HEK293 (cell line): Measurements from ENCODE around the gene CAVIN3.

ENCODE experiments used
- CTCF ChIA-PET: fragments of 350-600 bp; formaldehyde crosslinking; extraction: SDS; loops from one replicate; lab custom pipeline; 2021; ENCODE audit warnings: antibody characterized with exemption; lab: Yijun Ruan, JAX
- POLR2A ChIA-PET: fragments of 300-600 bp; formaldehyde crosslinking; extraction: SDS; loops from one replicate; lab custom pipeline; 2020; ENCODE audit warnings: antibody characterized with exemption, inconsistent platforms; lab: Yijun Ruan, JAX
- H3K27ac ChIP-seq: fragments of 200-500 bp; sonication (Bioruptor generic); 2 replicates; pipeline ENCODE4 v1.5.1; 2014; ENCODE audit warnings: low read depth, low read length, control low read depth, inconsistent platforms; ENCODE audit errors: extremely low read depth
- H3K36me3 ChIP-seq, 2 experiments: fragments of 200-500 bp in 1 of 2; sonication (Bioruptor generic) in 1 of 2; 1 replicate in 1 of 2; 2 replicates in 1 of 2; pipeline ENCODE4 v1.5.1; 2014 to 2017; ENCODE audit warnings: inconsistent platforms in 2 of 2, low read length in 2 of 2; ENCODE audit not compliant: control insufficient read depth in 2 of 2, insufficient read depth in 1 of 2
- H3K4me1 ChIP-seq: fragments of 200-500 bp; sonication (Bioruptor generic); 2 replicates; pipeline ENCODE4 v1.5.1; 2014; ENCODE audit warnings: mild to moderate bottlenecking, low read length, inconsistent platforms; ENCODE audit not compliant: control insufficient read depth, insufficient read depth
- H3K4me3 ChIP-seq: 2 replicates; pipeline ENCODE4 v1.5.1; 2011; ENCODE audit warnings: low read depth, mild to moderate bottlenecking, control low read depth, low read length, moderate library complexity
- H3K9me3 ChIP-seq: fragments of 200-500 bp; sonication (Bioruptor generic); 2 replicates; pipeline ENCODE4 v1.5.1; 2014; ENCODE audit warnings: low read depth, low read length, inconsistent platforms; ENCODE audit not compliant: control insufficient read depth, insufficient read depth
- ATF2 ChIP-seq: fragments of 450-650 bp; formaldehyde crosslinking; IDR thresholded peaks from 2 replicates; pipeline ENCODE4 v1.5.1; 2016; ENCODE audit warnings: missing biosample characterization, missing genetic modification characterization, low read depth
- GLIS1 ChIP-seq: fragments of 450-650 bp; formaldehyde crosslinking; IDR thresholded peaks from 2 replicates; pipeline ENCODE4 v1.5.1; 2016; ENCODE audit warnings: missing biosample characterization, missing genetic modification characterization
- HOXD13 ChIP-seq: sonication (generic); formaldehyde crosslinking; IDR thresholded peaks from 2 replicates; pipeline ENCODE4 v1.8.0; 2022; ENCODE audit warnings: missing genetic modification reagents, borderline replicate concordance
- TRIM28 ChIP-seq: IDR thresholded peaks from 2 replicates; pipeline ENCODE4 v1.6.1; 2011; ENCODE audit warnings: low read length, control low read depth, borderline replicate concordance
- ZNF16 ChIP-seq: fragments of 450-650 bp; formaldehyde crosslinking; IDR thresholded peaks from 2 replicates; pipeline ENCODE4 v1.5.1; 2016; ENCODE audit warnings: low read depth, missing biosample characterization, missing genetic modification characterization
- ZNF221 ChIP-seq: fragments of 450-650 bp; formaldehyde crosslinking; IDR thresholded peaks from 2 replicates; pipeline ENCODE4 v1.5.1; 2017; ENCODE audit warnings: missing biosample characterization, missing genetic modification characterization, borderline replicate concordance
- ZNF26 ChIP-seq: fragments of 450-650 bp; formaldehyde crosslinking; IDR thresholded peaks from 2 replicates; pipeline ENCODE4 v1.5.1; 2016; ENCODE audit warnings: missing biosample characterization, missing genetic modification characterization
- ZNF311 ChIP-seq: fragments of 450-650 bp; formaldehyde crosslinking; IDR thresholded peaks from 2 replicates; pipeline ENCODE4 v1.5.1; 2017; ENCODE audit warnings: missing biosample characterization, missing genetic modification characterization, borderline replicate concordance
- ZNF521 ChIP-seq: fragments of 450-650 bp; formaldehyde crosslinking; IDR thresholded peaks from 2 replicates; pipeline ENCODE4 v1.5.1; 2017; ENCODE audit warnings: missing biosample characterization, mild to moderate bottlenecking, missing genetic modification characterization
- ZNF530 ChIP-seq: fragments of 450-650 bp; formaldehyde crosslinking; IDR thresholded peaks from 2 replicates; pipeline ENCODE4 v1.5.1; 2016; ENCODE audit warnings: low read depth, missing biosample characterization, missing genetic modification characterization
- ZNF549 ChIP-seq: fragments of 450-650 bp; IDR thresholded peaks from 2 replicates; pipeline ENCODE4 v1.5.1; 2018; ENCODE audit warnings: missing biosample characterization, missing genetic modification characterization, mild to moderate bottlenecking, inconsistent platforms, moderate library complexity
- ZNF654 ChIP-seq: fragments of 450-650 bp; formaldehyde crosslinking; IDR thresholded peaks from 2 replicates; pipeline ENCODE4 v1.5.1; 2016; ENCODE audit warnings: low read depth, missing biosample characterization, missing genetic modification characterization
- ZNF660 ChIP-seq: fragments of 450-650 bp; IDR thresholded peaks from 2 replicates; pipeline ENCODE4 v1.5.1; 2018; ENCODE audit warnings: missing biosample characterization, mild to moderate bottlenecking, missing genetic modification characterization
- ZNF777 ChIP-seq: fragments of 450-650 bp; formaldehyde crosslinking; IDR thresholded peaks from 2 replicates; pipeline ENCODE4 v1.5.1; 2017; ENCODE audit warnings: missing biosample characterization, missing genetic modification characterization, borderline replicate concordance
- ZNF791 ChIP-seq: fragments of 450-650 bp; formaldehyde crosslinking; IDR thresholded peaks from 2 replicates; pipeline ENCODE4 v1.5.1; 2016; ENCODE audit warnings: missing biosample characterization, missing genetic modification characterization
- TF ChIP-seq, protein P1 (sequence below): fragments of 450-650 bp; formaldehyde crosslinking; IDR thresholded peaks from 2 replicates; pipeline ENCODE4 v1.5.1; 2016; ENCODE audit warnings: missing biosample characterization, missing genetic modification characterization

CAVIN3 gene, protein sequence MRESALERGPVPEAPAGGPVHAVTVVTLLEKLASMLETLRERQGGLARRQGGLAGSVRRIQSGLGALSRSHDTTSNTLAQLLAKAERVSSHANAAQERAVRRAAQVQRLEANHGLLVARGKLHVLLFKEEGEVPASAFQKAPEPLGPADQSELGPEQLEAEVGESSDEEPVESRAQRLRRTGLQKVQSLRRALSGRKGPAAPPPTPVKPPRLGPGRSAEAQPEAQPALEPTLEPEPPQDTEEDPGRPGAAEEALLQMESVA

DNA sequence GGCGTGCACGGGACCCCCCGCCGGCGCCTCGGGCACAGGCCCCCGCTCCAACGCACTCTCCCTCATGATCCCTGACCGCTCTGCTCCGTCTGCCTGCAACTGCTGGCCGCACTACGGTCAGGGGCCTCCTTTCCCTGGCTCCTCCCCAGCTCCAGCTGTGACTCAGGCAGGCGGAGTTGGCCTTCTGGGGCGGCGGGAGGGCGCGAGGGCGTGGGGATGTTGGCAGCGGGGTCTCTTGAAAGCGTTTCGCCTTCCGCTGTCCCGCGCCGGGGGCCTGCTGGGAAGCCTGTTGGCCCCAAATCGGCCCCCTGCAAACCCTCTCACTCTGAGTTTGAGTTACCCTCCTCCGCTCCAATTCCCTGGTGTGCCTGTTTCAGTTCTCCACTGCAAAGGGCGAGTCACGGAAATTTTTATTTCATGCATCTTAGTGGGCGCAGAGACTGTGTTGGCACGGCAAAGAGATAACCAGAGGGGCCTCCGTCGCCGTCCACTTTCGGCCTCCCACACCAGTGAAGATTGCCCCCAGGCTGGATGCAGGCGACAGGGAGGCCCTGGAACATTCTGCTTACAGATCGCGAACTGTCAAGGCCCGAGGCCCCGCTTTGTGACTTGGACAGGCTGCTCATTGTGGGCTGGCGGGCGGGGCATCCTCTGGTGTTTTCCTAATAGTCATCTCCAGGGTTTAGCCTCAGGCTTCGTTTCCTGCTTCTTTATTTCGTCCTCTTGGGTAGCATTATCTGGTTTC lies at the start of gene CAVIN3:
TSS of gene CAVIN3 (minus strand) at position 91 of the 745 bp plus-strand sequence. CDS start at position 66, 25 bp downstream.
- TF ChIP-seq ZNF16 (tag by site-specific recombination), result no peak
- TF ChIP-seq HOXD13 (CRISPR knock-in tag), result no peak
- TF ChIP-seq ZNF311 (tag by site-specific recombination), result no peak
- TF ChIP-seq ZNF530 (tag by site-specific recombination), result no peak
- no peak for TF ChIP-seq ZNF777 (tag by site-specific recombination)
- TF ChIP-seq ZNF791 (tag by site-specific recombination), result no peak
- ChIA-PET CTCF (interaction anchor here (1.6 to 7.3 kb wide), 2 partner anchors 22 to 69 kb away, joined by 3 to 113 read pairs; no protein-coding TSS in a partner anchor), POLR2A (no interaction called here)

GRCh38 chr11:6365659-6366058 lies 45.4 kb upstream of the CAVIN3 start:
- H3K36me3 ChIP-seq, result no peaks in the 10 kb centered on the region
- H3K4me3 ChIP-seq, result no peak overlapping the region
- POLR2A ChIA-PET, result no interaction called here
- no peaks in the 10 kb centered on the region for H3K4me1 ChIP-seq
- TF ChIP-seq ZNF26 (tag by site-specific recombination), result no peak
- no peak for TF ChIP-seq TRIM28
- no peak for TF ChIP-seq ZNF549 (tag by site-specific recombination)
- TF ChIP-seq ZNF791 (tag by site-specific recombination), result no peak
- TF ChIP-seq ZNF221 (tag by site-specific recombination), result no peak
- H3K27ac ChIP-seq, result no peak overlapping the region
- H3K9me3 ChIP-seq, result no peaks in the 10 kb centered on the region
- CTCF ChIA-PET, result interaction anchor here (0.8 to 3.9 kb wide), 3 partner anchors 10 to 342 kb away, joined by 3 to 55 read pairs (median 8); no protein-coding TSS in a partner anchor

More for the DNA sequence above, at the start of gene CAVIN3:
- Histone ChIP-seq H3K4me3 (no peak within 1 kb of the TSS; the same call in 1 of the 2 replicates), H3K9me3 (no peaks in the 10 kb centered on the region), H3K27ac (no peak within 1 kb of the TSS), H3K4me1 (no peaks in the 10 kb centered on the region), H3K36me3 (no peaks in the 10 kb centered on the region)

GRCh38 chr11:6362873-6363678 lies 42.8 kb upstream of the CAVIN3 start:
- TF ChIP-seq ATF2 (tag by site-specific recombination) (no peak), GLIS1 (tag by site-specific recombination) (peak; percentile 37; the same call in 1 of the 2 replicates), ZNF521 (tag by site-specific recombination) (no peak), ZNF654 (tag by site-specific recombination) (peak; percentile 78), ZNF660 (no peak)
- TF ChIP-seq, protein P1, sequence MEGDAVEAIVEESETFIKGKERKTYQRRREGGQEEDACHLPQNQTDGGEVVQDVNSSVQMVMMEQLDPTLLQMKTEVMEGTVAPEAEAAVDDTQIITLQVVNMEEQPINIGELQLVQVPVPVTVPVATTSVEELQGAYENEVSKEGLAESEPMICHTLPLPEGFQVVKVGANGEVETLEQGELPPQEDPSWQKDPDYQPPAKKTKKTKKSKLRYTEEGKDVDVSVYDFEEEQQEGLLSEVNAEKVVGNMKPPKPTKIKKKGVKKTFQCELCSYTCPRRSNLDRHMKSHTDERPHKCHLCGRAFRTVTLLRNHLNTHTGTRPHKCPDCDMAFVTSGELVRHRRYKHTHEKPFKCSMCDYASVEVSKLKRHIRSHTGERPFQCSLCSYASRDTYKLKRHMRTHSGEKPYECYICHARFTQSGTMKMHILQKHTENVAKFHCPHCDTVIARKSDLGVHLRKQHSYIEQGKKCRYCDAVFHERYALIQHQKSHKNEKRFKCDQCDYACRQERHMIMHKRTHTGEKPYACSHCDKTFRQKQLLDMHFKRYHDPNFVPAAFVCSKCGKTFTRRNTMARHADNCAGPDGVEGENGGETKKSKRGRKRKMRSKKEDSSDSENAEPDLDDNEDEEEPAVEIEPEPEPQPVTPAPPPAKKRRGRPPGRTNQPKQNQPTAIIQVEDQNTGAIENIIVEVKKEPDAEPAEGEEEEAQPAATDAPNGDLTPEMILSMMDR (tag by site-specific recombination), result peak; percentile 64
- H3K27ac ChIP-seq, result no peak overlapping the region
- H3K9me3 ChIP-seq, result no peaks in the 10 kb centered on the region
- no peaks in the 10 kb centered on the region for H3K4me1 ChIP-seq
- ChIA-PET CTCF (interaction anchor here (0.5 to 5.5 kb wide), 79 partner anchors 10 to 1158 kb away, joined by 3 to 101 read pairs (median 4); partner anchors contain the start of genes CCKBR and CNGA4), POLR2A (interaction anchor here (0.7 kb wide), 1 partner anchor 320 kb away, joined by 3 read pairs; the partner anchor contains the start of gene MRPL17)
- H3K4me3 ChIP-seq, result no peak overlapping the region
- no peaks in the 10 kb centered on the region for H3K36me3 ChIP-seq
